ENCODE data around the gene EFCAB8.
"Not testable (repeated sequence)": the region's sequence is repeated elsewhere in the genome, so short reads cannot be mapped to it uniquely, and the experiment has no call there.

The EFCAB8 gene

DNA sequence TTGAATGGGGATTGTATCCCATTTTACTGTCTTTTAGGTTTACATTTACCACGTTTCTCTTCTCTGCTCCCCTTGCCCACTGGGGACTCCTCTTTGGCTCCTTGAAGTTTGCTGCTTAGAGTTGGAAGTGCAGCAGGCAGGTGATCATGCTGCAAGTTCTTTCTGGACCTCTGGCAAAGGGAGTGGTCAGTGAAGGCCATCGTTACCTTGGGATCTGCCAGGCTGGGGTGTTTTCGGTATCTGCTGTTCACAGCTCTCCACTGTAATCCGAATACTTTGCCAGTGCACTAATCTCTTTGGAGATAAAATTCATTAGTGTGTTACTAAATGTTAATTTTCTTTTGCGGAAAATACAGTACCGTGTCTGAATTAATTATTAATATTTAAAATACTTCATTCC, 9.1 kb upstream of the EFCAB8 start:
- DNase-seq (ENCODE audit: low read depth), result no peak
- TF ChIP-seq, protein P1, sequence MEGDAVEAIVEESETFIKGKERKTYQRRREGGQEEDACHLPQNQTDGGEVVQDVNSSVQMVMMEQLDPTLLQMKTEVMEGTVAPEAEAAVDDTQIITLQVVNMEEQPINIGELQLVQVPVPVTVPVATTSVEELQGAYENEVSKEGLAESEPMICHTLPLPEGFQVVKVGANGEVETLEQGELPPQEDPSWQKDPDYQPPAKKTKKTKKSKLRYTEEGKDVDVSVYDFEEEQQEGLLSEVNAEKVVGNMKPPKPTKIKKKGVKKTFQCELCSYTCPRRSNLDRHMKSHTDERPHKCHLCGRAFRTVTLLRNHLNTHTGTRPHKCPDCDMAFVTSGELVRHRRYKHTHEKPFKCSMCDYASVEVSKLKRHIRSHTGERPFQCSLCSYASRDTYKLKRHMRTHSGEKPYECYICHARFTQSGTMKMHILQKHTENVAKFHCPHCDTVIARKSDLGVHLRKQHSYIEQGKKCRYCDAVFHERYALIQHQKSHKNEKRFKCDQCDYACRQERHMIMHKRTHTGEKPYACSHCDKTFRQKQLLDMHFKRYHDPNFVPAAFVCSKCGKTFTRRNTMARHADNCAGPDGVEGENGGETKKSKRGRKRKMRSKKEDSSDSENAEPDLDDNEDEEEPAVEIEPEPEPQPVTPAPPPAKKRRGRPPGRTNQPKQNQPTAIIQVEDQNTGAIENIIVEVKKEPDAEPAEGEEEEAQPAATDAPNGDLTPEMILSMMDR (IDR thresholded peaks at IDR 0.05; ENCODE audit: low read length, missing control alignments), result no peak
- H3K4me3 ChIP-seq (replicated peaks; ENCODE audit: low read depth, low read length), result no peak overlapping the region

DNA sequence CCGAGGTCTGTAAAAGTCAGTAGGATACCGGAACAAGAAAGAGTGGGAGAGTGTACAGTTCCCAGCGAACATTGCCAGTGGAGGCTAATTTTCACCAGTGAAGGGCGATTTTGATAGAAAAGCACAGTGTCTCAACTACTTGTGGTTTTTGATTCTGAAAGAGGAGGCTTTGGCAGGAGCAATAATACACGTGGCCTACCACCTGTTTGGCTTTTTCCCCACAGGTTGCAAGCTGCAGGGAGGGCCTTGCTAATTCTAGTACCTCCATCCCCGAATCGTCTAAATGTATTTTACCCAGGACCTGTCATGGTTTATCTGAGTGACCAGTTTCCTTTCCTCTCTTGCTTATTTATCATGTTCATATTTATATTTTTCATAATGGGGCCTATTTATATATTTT, 3.3 kb upstream of the EFCAB8 start:
- TF ChIP-seq, protein P1 (IDR thresholded peaks at IDR 0.05; ENCODE audit: low read length, missing control alignments), result no peak
- no peak overlapping the region for H3K4me3 ChIP-seq (replicated peaks; ENCODE audit: low read depth, low read length)
- no peak for DNase-seq (ENCODE audit: low read depth)

DNA sequence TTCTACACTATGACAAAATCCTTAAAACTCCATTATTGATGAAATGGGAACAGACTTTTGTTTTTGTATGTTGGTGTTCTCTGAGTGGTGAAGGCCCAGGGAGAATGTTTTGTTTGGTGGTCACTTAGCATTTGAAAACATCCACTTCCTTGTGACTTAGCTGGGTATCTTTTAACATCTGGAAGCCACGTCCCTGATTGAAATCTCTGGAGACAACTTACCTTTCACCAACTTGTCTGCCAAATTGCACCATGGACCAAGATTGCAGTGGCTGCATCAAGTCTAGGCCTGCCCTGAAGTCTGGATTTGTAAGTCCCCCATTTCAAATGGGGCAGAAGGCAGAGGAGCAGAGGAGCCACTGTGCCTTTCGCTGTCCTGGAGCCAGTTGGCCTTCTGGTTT, 534 bp upstream of the EFCAB8 start:
- no peak for DNase-seq (ENCODE audit: low read depth)
- TF ChIP-seq, protein P1 (IDR thresholded peaks at IDR 0.05; ENCODE audit: low read length, missing control alignments), result no peak
- no peak overlapping the region for H3K4me3 ChIP-seq (replicated peaks; ENCODE audit: low read depth, low read length)

DNA sequence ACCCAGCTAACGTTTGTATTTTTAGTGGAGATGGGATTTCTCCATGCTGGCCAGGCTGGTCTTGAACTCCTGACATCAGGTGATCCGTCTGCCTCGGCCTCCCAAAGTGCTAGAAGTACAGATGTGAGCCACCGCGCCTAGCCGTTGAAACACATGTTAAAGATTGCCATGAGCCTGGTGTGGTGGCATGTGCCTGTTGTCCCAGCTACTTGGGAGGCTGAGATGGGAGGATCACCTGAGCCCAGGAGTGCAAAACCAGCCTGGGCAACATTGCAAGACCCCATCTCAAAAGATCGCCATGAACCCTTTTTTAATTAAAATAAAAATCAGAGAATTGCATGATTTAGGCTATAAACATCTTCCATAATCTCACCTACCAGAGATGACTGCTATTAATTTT, 2.7 kb downstream of the EFCAB8 start:
- TF ChIP-seq, protein P1 (IDR thresholded peaks at IDR 0.05; ENCODE audit: low read length, missing control alignments), result no peak
- no peak for DNase-seq (ENCODE audit: low read depth)
- no peak overlapping the region for H3K4me3 ChIP-seq (replicated peaks; ENCODE audit: low read depth, low read length)

DNA sequence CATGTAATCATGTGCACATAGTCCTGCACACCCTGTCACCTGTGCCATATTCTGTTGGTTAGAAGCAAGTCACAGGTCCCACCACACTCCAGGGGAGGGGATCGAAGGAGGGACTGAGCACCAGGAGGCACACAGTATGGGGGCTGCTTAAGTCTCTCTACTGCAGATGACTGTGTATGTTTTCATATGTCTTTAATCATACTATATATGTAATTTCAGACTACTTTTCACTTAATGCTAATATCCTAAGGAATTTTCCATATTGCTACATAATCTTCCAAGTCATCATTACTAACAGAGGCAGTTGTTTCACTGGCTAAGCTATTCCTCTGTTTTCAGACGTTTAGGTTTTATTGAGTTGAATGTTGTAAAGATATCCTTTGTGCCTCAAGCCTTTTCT, 10.8 kb downstream of the EFCAB8 start:
- no peak for DNase-seq (ENCODE audit: low read depth)
- TF ChIP-seq, protein P1 (IDR thresholded peaks at IDR 0.05; ENCODE audit: low read length, missing control alignments), result no peak

DNA sequence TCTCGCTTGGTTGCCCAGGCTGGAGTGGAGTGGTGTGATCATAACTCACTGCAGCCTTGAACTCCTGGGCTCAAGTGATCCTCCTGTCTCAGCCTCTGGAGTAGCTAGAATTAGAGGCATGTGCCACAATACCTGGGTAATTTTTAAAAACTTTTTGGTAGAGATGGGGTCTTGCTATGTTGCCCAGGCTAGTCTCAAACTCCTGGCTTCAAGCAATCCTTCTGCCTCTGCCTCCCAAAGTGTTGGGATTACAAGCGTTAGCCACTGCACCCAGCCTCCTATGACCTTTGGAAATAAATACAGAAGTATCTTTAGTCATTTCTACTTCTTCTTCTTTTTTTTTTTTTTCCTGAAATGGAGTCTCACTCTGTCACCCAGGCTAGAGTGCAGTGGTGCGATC, 11.8 kb downstream of the EFCAB8 start:
- DNase-seq (ENCODE audit: low read depth); H3K4me3 ChIP-seq (replicated peaks; ENCODE audit: low read depth, low read length): not testable (repeated sequence)

More for the DNA sequence above, 10.8 kb downstream of the EFCAB8 start:
- no peak overlapping the region for H3K4me3 ChIP-seq (replicated peaks; ENCODE audit: low read depth, low read length)

DNA sequence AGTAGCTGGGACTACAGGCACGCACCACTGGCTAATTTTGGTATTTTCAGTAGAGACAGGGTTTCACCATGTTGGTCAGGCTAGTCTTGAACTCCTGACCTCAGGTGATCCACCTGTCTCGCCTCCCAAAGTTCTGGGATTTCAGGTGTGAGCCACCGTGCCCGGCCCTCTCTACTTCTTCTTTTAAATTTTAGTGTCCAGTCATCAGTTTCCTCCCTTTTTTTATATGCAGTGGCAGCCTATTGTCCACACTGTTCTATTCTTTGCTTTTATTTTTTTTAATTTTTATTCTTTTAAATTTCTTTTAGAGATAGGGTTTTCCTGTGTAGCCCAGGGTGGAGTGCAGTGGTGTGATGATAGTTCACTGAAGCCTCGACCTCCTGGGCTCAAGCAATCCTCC, 12.3 kb downstream of the EFCAB8 start:
- TF ChIP-seq, protein P1 (IDR thresholded peaks at IDR 0.05; ENCODE audit: low read length, missing control alignments), result no peak
- DNase-seq (ENCODE audit: low read depth), result no peak
- no peak overlapping the region for H3K4me3 ChIP-seq (replicated peaks; ENCODE audit: low read depth, low read length)

Data from fibroblast of pulmonary artery (primary cell).